HG02678 (cell line): ENCODE data around the gene TOMM40L.

Source experiments
- ATAC-seq: cut with Tn5 transposase; IDR thresholded peaks from one replicate; pipeline ENCODE4 v1.9.1; 2021; ENCODE audit warnings: mild to moderate bottlenecking, moderate library complexity; ENCODE audit not compliant: unreplicated experiment

The TOMM40L gene

DNA sequence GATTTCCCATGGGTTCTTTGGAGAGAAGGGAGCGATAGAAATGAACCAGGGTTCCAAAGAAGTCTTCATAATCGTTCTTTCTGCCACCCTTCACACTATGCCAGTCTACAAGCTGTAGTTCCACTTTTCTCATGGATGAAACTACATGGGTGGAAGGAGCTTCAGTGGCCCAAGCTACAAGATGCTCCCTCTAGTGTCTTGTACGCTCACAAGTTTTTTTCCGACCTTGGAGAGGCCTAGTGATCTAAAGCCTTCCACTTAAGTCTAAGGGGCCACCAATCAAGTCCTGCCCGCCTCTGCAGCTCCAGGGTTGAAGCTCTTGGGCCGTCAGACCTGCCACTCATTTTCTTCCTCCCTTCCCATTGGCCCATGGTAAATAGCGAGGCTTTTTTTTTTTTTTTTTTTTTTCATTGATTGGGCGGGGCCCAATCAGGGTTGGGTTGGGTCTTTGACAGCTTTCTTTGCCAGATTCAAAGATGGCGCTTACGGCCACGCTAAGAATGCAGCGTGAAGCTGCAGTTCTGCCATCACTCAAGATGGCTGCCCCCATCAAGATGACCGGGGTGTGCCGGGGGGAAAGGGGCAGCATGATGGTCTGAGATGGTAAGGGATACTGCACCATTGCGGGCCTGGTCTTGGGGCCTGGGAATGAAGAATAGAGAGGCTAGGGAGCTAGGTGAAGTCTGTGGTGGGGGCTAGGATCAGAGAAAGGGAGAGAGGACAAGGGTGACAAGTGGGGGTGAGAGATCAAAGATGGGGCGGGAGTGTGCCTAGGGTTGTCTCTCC is at the start of gene TOMM40L:
Gene TOMM40L, plus strand, starts transcription at position 527 of the 786 bp plus-strand sequence. CDS start 430 bp downstream, outside the sequence.
- peak; percentile 97 for ATAC-seq

GRCh38 chr1:161176468-161177111 is 49.3 kb upstream of the TOMM40L start:
- ATAC-seq: no peak

- ATAC-seq: peak; percentile 85
Observed at GRCh38 chr1:161177112-161177935, 48.5 kb upstream of the TOMM40L start, which contains the start of gene B4GALT3. Gene B4GALT3 (minus strand): TSS chr1:161177507. CDS start chr1:161176060, 1,447 bp downstream.

DNA sequence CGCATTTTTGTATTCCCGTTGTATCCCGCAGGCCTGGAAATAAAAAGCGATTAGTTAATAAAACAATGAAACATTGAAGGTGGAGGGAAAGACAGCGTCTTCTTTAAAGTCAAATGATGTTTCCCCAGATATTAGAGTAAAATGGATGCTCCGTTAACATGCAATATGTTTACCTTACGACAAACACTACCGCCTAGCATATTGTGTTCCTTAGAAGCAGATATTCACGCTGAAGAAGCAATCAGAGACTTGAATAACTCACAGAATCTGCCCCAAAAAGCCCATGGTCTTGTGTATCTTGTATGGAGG is 48.0 kb upstream of the TOMM40L start:
- no peak for ATAC-seq

DNA sequence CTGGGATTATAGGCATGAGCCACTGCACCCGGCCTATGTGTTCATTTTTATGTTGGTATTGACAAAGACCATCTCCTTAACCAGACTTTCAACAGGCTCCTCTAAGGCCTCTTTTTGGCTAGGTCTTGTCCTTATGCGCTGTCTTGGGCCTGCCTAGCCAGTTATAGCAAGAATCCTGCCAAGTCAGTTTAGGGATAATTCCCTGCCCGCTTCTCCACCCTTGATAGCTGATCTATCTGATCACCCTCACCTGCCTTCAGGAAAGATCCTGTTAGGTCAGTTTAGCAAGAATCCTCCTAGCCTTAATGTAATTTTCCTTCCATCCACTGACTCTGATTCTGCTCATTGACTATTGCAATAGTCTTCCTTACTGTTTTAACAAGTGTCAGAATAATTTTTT is 46.2 kb upstream of the TOMM40L start:
- ATAC-seq: no peak

DNA sequence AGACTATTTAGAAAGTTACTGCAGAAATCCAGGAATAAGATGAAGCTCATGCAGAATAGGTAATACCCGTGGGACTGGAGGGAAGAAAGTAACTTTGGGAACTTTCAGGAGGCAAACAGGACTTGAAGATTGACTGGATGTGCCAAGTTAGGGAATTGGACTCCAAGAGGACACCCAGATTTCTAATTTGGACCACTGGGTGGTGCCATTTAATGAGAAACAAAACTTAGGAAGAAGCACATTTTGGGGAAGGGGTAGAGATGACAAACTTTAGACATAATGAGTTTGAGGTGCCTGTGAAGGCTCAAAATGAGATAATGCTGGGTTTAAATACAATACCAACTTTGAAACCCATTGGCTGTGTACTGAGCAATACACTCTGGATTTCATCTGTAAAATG is 45.2 kb upstream of the TOMM40L start:
- ATAC-seq: no peak

GRCh38 chr1:161182214-161182613 is 43.6 kb upstream of the TOMM40L start:
- ATAC-seq: peak; percentile 48

GRCh38 chr1:161185282-161185682 is 40.6 kb upstream of the TOMM40L start:
- peak; percentile 74 for ATAC-seq

- ATAC-seq: peak; percentile 28
Observed at GRCh38 chr1:161185732-161186311, 40.0 kb upstream of the TOMM40L start.

GRCh38 chr1:161187311-161187710 is 38.5 kb upstream of the TOMM40L start:
- ATAC-seq: no peak

- ATAC-seq: no peak
Observed at GRCh38 chr1:161188381-161188780, 37.5 kb upstream of the TOMM40L start.

- ATAC-seq: no peak
Observed at GRCh38 chr1:161189036-161189435, 36.8 kb upstream of the TOMM40L start.

DNA sequence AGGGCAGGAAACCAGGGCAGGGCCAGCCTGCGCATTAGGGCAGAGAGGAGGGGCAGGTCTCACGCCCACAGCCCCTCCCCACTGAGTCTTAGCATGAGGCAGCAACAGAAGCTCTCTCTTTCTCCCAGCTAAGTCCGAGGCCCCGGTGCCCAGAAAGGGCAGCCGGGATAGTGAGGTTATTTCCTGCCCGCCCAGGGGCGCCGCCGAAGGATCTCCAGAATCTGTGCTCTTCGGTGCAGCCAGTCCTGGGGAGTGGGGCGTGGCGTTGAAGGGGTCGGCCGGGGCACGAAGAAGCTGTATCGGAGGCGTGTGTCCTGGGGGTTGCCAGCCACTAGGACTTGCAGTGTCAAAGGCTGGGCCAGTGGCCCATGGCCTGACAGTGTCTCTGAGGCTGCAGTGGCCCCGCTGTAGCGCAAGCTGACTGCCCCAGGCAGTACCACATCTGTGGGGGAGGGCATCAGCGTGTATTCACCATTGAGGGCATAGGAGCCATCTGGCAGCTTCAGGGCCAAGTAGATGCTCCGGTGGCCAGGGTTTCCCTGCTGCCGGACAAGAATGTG is 34.8 kb upstream of the TOMM40L start:
- no peak for ATAC-seq

DNA sequence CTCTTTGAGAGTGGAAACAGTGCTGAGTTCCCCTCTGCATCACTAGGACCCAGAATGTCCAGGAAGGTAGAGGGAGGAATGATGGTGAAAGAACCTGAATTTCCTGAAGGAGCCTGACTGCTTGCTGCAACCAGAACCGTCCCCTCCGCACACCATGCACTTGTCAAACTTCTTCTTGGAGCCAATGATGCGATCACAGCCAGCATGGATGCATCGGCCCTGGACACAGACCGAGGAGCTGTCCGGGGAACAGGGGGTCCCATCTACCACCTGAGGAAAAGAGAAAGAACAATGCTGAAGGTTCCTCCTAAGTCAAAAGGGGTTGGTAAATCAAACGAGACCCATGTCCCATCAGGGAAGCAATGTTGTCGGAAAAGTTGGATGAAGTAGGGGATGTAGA is 33.9 kb upstream of the TOMM40L start:
- no peak for ATAC-seq

- ATAC-seq: peak; percentile 73
Observed at GRCh38 chr1:161192476-161193465, 33.1 kb upstream of the TOMM40L start.

DNA sequence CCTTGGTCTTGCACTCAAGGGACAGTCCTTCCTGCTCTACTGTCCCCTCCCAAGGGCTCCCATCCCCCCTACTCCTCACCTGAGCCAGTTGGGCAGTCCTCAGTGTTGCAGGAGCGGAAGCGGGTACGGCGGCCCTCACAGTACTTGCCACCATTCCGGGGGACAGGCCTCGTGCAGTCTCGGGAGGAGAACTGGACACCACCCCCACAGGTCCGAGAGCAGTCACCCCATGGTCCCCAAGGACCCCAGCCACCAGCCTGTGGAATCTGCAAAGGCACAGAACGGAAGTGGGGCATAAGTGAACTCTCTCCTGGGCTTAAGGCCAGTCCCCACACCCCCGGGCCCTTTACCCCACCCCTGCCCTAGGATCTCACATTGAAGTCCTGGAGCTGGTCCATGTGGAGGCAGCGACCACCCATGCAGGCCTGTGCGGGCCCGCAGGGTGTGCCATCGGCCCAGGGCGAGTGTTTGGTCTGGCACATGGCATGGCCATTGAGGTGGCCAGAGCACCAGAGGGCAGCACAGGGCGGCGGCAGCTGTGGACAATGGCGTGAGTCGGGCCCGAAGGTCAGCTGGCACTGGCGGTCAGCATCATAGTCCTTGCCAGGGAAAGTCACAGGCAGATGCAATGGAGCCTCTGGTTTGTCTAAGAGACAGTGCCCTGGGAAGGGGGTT is 32.2 kb upstream of the TOMM40L start:
- no peak for ATAC-seq

- peak; percentile 66 for ATAC-seq
Observed at GRCh38 chr1:161195171-161195570, 30.7 kb upstream of the TOMM40L start.

GRCh38 chr1:161196111-161196510 is 29.7 kb upstream of the TOMM40L start:
- no peak for ATAC-seq
